Measurements from ENCODE around the gene DROSHA.

DNA sequence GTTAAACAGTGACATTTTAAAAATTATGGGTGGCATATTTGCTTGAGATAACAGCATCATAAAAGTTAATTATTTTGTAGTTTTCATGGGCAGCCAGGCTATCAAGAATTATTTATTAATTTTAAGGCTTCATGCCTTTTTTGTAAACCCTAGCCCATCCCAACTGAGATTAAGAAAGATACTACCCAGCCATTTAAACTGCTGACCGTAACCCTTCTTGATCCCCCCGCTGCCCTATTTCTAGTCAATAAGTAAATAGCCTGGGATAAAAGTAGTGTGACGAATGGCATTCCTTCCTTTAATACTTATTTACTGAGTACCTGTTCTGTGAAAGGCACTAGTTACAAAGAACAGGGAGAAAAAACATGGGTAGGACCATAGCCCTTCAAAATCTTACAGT lies 88.3 kb downstream of the DROSHA start:
- TF ChIP-seq GATA2 (IDR thresholded peaks at IDR 0.05; ENCODE audit: low read depth, low read length) (no peak), GATA3 (IDR thresholded peaks at IDR 0.05; ENCODE audit: low read depth, low read length) (no peak)
